Vagina (tissue), 2 donors: ENCODE measurements around the gene CAP2. TPM values are rescaled to one million over a fixed set of nuclear protein-coding genes. Genes with fewer than 3 reads are reported as not detected.

ENCODE experiments used
- DNase-seq, 2 donors: peaks; one replicate each; pipeline ENCODE4 v3.0.0-alpha.2; 2017; ENCODE audit errors: extremely low spot score in 2 of 2
- H3K27ac ChIP-seq: fragments of 200-600 bp; sonication (generic); one replicate; pipeline ENCODE4 v1.5.1; 2019
- H3K27me3 ChIP-seq: fragments of 200-600 bp; sonication (generic); one replicate; pipeline ENCODE4 v1.5.1; 2019
- H3K36me3 ChIP-seq, 2 donors: fragments of 200-600 bp; sonication (generic); one replicate each; pipeline ENCODE4 v1.5.1; 2017 to 2019
- H3K4me1 ChIP-seq: fragments of 200-600 bp; sonication (generic); one replicate; pipeline ENCODE4 v1.5.1; 2019
- H3K4me3 ChIP-seq, 2 donors: fragments of 200-600 bp; sonication (generic); 1 replicate in 1 of 2; 2 replicates in 1 of 2; pipeline ENCODE4 v1.5.1; 2016 to 2019
- H3K9me3 ChIP-seq: fragments of 200-600 bp; sonication (generic); one replicate; pipeline ENCODE4 v1.5.1; 2019
- CTCF ChIP-seq, 3 experiments: fragments of 450-650 bp in 2 of 3; fragments of 200-600 bp in 1 of 3; sonication (generic) in 1 of 3; IDR thresholded peaks; one replicate each; pipeline ENCODE4 v1.5.1; 2017 to 2019; ENCODE audit warnings: antibody characterized with exemption in 3 of 3, mild to moderate bottlenecking in 2 of 3, moderate library complexity in 2 of 3
- POLR2A ChIP-seq, 2 donors: fragments of 450-650 bp; IDR thresholded peaks; one replicate each; pipeline ENCODE4 v1.6.1; 2017; ENCODE audit warnings: antibody characterized with exemption in 2 of 2, mild to moderate bottlenecking in 2 of 2, moderate library complexity in 2 of 2
- POLR2AphosphoS5 ChIP-seq, 2 donors: sonication (generic); formaldehyde crosslinking; IDR thresholded peaks; one replicate each; pipeline ENCODE4 v1.9.0; 2017; ENCODE audit warnings: antibody characterized with exemption in 2 of 2, mild to moderate bottlenecking in 2 of 2, low read depth in 1 of 2; ENCODE audit not compliant: insufficient read depth in 1 of 2
- intact Hi-C: fragments of 100-400 bp; cut with DNase I; formaldehyde crosslinking; loops from one replicate; pipeline ENCODE4 v1.15.1; 2023
- total RNA-seq: library from RNA; depleted of rRNA; stranded (reverse); fragments of >200 nt; gene quantifications from one replicate; pipeline ENCODE4 v1.2.3, GENCODE V29; 2016

CAP2 gene
- total RNA-seq, 1 donor from 2014 or later: 9.6 TPM

- TF ChIP-seq POLR2AphosphoS5 (IDR thresholded peaks at IDR 0.05; ENCODE audit: insufficient read depth in 1 of 2, low read depth in 1 of 2) (no peak), CTCF (IDR thresholded peaks at IDR 0.05) (no peak), POLR2A (IDR thresholded peaks at IDR 0.05) (no peak)
- Histone ChIP-seq H3K4me1 (peaks cover 20% of the 10 kb centered on the region), H3K27ac (no peak overlapping the region)
Observed at GRCh38 chr6:17493286-17493685, 99.9 kb downstream of the CAP2 start.

GRCh38 chr6:17494177-17494576 is 100.8 kb downstream of the CAP2 start:
- Histone ChIP-seq H3K27me3 (no peaks in the 10 kb centered on the region), H3K36me3 (no peaks in the 10 kb centered on the region), H3K9me3 (no peaks in the 10 kb centered on the region), H3K4me3 (no peak overlapping the region), H3K27ac (no peak overlapping the region), H3K4me1 (peaks cover 20% of the 10 kb centered on the region)
- TF ChIP-seq POLR2A (IDR thresholded peaks at IDR 0.05) (no peak), POLR2AphosphoS5 (IDR thresholded peaks at IDR 0.05; ENCODE audit: insufficient read depth in 1 of 2, low read depth in 1 of 2) (no peak), CTCF (IDR thresholded peaks at IDR 0.05) (no peak)
- DNase-seq: no peak
- intact Hi-C loops: no loop called here

More at GRCh38 chr6:17493286-17493685, 99.9 kb downstream of the CAP2 start:
- no peaks in the 10 kb centered on the region for H3K9me3 ChIP-seq
- DNase-seq: no peak
- H3K27me3 ChIP-seq: no peaks in the 10 kb centered on the region
- intact Hi-C loops: no loop called here
- no peaks in the 10 kb centered on the region for H3K36me3 ChIP-seq
- H3K4me3 ChIP-seq: no peak overlapping the region

GRCh38 chr6:17494919-17495318 is 101.5 kb downstream of the CAP2 start:
- Histone ChIP-seq H3K27me3 (no peaks in the 10 kb centered on the region), H3K36me3 (no peaks in the 10 kb centered on the region), H3K4me3 (no peak overlapping the region), H3K9me3 (no peaks in the 10 kb centered on the region), H3K4me1 (peaks cover 20% of the 10 kb centered on the region), H3K27ac (no peak overlapping the region)
- intact Hi-C loops: no loop called here
- DNase-seq: no peak
- TF ChIP-seq POLR2AphosphoS5 (IDR thresholded peaks at IDR 0.05; ENCODE audit: insufficient read depth in 1 of 2, low read depth in 1 of 2) (no peak), POLR2A (IDR thresholded peaks at IDR 0.05) (no peak), CTCF (IDR thresholded peaks at IDR 0.05) (no peak)

GRCh38 chr6:17497535-17498095 is 104.2 kb downstream of the CAP2 start:
- Histone ChIP-seq H3K4me1 (no peaks in the 10 kb centered on the region), H3K27ac (no peak overlapping the region), H3K27me3 (no peaks in the 10 kb centered on the region), H3K9me3 (no peaks in the 10 kb centered on the region), H3K4me3 (no peak overlapping the region), H3K36me3 (no peaks in the 10 kb centered on the region)
- intact Hi-C loops: no loop called here
- TF ChIP-seq POLR2A (IDR thresholded peaks at IDR 0.05): no peak
- TF ChIP-seq POLR2AphosphoS5 (IDR thresholded peaks at IDR 0.05; ENCODE audit: insufficient read depth in 1 of 2, low read depth in 1 of 2): no peak
- no peak for TF ChIP-seq CTCF (IDR thresholded peaks at IDR 0.05)
- no peak for DNase-seq

- Histone ChIP-seq H3K9me3 (no peaks in the 10 kb centered on the region), H3K4me3 (no peak overlapping the region), H3K27ac (no peak overlapping the region), H3K27me3 (no peaks in the 10 kb centered on the region), H3K4me1 (no peaks in the 10 kb centered on the region), H3K36me3 (no peaks in the 10 kb centered on the region)
- TF ChIP-seq CTCF (IDR thresholded peaks at IDR 0.05) (no peak), POLR2A (IDR thresholded peaks at IDR 0.05) (no peak), POLR2AphosphoS5 (IDR thresholded peaks at IDR 0.05; ENCODE audit: insufficient read depth in 1 of 2, low read depth in 1 of 2) (no peak)
- intact Hi-C loops: no loop called here
- no peak for DNase-seq
Observed at GRCh38 chr6:17501442-17501841, 108.0 kb downstream of the CAP2 start.
